GM18868 (cell line): ENCODE results near the gene MYO19.

ENCODE experiments used
- ATAC-seq: cut with Tn5 transposase; IDR thresholded peaks from one replicate; pipeline ENCODE4 v1.9.1; 2021; ENCODE audit warnings: mild to moderate bottlenecking, moderate library complexity; ENCODE audit not compliant: unreplicated experiment

MYO19 gene, protein sequence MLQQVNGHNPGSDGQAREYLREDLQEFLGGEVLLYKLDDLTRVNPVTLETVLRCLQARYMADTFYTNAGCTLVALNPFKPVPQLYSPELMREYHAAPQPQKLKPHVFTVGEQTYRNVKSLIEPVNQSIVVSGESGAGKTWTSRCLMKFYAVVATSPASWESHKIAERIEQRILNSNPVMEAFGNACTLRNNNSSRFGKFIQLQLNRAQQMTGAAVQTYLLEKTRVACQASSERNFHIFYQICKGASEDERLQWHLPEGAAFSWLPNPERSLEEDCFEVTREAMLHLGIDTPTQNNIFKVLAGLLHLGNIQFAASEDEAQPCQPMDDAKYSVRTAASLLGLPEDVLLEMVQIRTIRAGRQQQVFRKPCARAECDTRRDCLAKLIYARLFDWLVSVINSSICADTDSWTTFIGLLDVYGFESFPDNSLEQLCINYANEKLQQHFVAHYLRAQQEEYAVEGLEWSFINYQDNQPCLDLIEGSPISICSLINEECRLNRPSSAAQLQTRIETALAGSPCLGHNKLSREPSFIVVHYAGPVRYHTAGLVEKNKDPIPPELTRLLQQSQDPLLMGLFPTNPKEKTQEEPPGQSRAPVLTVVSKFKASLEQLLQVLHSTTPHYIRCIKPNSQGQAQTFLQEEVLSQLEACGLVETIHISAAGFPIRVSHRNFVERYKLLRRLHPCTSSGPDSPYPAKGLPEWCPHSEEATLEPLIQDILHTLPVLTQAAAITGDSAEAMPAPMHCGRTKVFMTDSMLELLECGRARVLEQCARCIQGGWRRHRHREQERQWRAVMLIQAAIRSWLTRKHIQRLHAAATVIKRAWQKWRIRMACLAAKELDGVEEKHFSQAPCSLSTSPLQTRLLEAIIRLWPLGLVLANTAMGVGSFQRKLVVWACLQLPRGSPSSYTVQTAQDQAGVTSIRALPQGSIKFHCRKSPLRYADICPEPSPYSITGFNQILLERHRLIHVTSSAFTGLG

DNA sequence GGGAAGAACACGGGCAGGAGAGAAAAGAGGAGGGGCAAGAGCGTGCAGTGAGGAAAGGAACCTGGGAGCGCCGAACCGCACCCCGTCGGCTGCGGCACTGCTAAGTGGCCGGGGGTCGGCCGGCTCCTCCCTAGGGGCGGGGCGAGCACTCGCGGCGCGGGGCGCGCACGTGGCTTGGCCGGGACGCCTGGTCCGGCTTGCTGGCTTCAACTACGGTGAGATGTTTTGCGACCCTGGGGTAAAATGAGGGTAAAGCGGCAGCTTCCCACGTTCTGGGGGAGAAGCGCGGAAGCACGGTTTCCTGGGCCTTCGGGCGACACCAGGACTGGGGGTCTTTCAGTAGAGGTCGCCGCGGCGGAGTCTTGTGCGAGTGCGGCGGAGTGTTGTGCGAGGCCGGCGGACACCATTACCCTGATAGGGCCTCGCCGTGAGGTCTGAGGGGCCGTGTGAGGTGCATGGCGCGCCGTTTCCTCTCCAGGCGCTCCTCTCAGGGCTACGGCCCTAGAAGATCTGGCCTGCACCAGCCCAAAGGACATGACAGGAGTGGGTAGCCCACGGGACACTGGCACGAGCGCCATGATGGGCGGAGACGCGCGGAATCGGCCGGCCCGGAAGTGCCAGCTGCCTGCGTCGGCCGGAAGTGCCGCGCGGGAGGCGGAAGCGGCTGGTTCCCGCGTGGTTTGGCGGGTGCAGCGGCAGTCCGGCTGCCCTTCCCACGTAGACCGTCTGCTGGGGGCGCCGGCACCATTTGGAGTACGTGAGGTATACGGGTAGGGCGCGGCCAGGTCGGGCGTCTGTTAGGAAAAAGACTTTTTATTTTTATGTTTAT is at the start of gene MYO19, which contains the start of gene PIGW:
TSS of gene MYO19 (minus strand) at position 29 of the 829 bp plus-strand sequence. CDS start 2,330 bp downstream, outside the sequence.
TSS of gene PIGW (plus strand) at position 148 of the 829 bp plus-strand sequence. CDS start 2,115 bp downstream, outside the sequence.
- ATAC-seq = peak; percentile 78

DNA sequence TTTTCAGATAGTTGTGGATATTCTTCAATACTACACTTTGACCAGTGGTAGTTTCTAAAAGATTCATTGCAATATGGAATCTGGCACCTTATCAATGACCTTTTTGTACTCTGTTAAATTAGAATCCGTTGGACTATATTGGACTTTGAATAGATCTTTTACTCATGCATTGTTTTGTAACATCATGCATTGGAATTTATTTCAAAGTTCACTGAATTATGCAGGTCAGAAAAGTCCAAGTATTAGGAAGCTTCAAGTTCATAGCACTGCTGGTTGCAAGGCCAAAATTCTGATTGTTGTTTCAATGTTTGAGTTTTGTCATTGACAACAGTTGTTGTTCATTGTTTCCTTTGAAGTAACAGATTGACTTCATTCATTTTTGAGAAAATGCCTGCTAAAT is 49.1 kb upstream of the MYO19 start:
- no peak for ATAC-seq

DNA sequence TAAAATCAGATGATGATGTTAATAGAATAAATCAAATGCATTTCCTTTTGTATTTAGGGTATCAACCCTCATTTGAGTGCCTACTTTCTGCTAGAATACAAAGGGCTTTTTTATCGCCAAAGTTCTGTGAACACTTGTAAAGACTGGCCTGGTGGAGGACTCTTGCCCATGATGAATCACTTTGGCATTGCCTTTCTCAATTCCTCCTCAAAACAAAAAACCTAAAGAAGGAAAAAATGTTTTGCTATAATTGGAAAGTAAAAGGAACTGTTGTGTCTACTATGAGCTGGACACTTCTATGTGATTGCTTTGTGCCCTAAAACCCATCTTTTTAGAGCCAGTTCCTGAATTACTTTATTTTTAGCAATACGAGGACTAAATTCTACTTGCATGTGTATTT is 44.0 kb upstream of the MYO19 start:
- ATAC-seq = no peak

DNA sequence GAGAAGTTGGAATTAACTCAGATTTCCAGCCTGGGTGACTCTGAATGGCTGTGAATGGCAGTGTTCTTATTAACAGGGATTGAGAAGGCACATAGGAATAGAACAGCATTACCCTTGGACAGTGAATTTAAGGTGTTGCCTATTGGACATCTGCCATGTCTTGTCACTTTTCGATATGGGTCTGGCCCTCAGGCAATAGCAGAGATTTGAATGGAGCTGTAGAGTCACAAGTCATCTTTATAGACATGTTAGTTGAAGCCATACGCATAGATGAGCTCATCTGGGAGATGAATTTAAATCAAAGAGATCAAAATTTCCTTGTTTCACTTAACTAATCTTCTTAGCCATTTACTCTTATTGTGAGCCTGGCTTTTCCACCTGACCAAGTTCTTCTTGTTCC is 42.1 kb upstream of the MYO19 start:
- no peak for ATAC-seq

DNA sequence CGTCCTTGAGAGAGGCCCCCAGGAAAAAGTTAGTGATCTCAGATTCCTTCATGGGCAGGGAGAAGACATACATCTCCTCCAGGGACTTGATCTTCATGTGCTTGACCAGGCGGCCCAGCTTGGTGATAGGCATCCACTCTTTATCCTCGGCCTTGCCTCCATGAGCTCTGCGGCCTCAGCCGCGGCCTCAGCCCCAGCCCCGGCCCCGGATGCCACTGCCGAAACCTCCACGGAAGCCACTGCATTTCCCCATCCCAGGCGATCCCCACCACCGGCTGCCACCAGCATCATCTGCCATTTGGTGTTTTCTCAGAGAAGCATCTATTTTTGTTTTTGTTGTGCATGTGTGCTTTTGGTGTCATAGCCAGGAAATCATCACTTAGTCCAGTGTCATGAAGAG is 40.4 kb upstream of the MYO19 start:
- no peak for ATAC-seq

DNA sequence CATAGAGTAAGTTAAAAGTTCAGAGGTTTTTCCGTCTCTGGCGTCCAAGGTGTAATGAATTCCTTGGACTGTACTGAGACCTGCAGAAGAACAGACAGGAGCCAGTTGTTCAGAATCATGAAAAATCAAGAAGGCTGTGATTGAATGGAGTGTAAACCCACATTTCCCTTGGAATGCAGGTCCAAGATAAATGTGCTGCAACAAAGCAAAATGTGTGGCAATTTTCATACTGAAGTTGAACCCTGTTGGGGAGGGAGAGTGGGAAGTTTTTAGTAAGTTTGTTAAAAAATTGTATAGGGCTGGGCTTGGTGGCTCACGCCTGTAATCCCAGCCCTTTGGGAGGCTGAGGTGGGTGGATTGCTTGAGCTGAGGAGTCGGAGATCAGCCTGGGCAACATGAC is 31.4 kb upstream of the MYO19 start:
- ATAC-seq = no peak

DNA sequence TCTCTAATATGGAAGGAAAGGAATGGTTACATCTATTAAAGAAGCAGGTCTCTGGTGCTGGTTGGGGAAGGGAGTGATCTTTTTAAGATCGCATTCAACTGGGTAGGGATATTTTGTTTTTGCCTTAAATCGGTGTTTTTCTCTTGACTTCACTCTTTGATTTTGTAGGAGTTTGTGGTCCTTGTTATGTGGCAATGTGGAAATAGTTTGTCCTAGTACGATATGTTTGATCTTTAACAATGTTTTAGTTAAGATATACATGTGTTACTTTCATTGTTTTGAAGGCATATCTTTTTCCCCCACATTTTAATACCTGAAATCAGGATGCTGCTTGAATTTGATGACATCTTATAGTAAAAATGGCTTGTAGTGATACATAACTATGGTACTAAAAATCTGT is 18.8 kb upstream of the MYO19 start:
- ATAC-seq = no peak

DNA sequence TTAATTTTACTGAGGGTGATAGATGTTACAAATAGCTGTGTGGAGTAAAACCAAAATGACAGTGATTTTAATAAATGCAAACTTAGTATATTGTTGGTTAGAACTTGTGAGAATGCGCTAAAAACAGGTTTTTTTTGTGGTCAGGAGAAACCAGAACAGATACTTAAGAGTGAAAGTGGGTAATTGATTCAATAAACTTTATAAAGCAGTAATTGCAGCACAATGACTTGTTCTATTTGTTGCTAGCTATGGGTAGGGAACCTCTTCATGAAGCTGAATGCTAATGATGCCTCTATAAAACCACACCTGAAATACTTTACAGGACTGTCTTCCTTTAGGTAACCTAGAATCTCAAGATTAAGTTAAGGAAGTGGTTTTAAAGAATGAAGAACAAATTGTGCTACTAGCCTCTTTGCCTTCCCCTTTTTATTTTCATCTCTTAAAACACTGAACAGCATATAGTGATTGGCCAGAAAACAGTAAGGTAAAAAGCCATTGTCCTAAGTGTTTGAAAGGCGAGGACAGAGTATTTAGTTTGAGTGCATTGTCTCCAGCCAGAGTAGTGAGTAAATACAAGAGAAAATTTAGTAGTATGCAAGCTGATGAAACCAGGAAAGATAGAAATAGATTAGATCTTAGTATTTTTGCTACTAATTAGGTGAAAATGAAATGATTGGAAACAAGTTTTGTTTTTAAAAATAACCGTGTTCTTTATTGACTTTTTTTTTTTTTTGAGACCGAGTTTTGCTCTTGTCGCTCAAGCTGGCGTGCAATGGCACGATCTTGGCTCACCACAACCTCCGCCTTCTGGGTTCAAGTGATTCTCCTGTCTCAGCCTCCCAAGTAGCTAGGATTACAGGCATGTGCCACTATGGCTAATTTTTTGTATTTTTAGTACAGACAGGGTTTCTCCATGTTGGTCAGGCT is 16.1 kb upstream of the MYO19 start:
- peak; percentile 45 for ATAC-seq

DNA sequence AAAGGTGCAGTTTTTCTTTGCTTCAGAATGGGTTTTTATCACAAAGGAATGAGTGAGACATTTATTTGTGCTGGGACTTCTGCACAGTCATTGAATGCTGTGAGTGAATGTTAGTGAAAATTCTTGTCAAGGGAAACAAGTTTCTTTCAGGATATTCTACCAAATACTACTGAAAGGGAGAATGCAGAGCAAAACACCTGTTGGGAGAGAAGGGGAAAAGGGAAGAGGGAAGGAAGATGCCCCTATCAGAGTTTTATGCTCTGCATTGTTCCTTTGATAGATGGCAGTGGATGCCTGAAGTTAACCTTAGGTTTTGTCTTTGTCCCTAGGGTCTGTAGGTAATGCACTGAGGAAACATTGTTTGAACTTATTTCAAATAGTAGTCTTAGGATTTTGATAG is 13.1 kb upstream of the MYO19 start:
- ATAC-seq = no peak

DNA sequence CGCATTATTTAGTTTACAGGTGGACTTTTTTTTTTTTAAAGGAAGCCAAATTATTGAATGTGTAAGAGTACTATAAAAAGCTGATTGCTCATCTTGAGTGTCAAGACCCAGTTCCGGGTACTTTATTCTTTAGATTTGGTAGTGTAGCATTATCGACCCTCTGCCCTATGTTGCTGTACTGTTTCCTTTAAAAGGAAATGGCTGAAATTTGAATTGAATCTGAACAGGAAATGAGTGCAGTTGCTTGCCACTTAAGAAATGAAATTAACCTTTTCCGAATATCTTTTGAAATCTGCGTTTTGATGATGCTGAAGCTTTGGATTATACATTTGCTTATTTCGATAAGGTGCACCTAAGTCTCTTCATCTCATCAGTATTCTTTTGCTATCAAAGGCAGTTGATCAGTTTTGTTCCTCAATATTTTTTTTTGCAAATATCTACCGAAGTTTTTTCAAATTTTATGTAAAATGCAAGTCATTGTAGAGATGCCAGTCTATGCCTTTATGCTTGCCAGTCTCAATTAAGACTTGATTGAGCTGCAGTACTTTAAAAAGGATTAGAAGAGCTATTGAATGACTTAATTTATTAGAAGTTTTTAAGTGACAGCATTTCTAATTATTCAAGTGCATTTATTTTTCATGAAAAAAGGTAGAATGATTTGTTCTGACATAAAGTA is 11.9 kb upstream of the MYO19 start:
- no peak for ATAC-seq

DNA sequence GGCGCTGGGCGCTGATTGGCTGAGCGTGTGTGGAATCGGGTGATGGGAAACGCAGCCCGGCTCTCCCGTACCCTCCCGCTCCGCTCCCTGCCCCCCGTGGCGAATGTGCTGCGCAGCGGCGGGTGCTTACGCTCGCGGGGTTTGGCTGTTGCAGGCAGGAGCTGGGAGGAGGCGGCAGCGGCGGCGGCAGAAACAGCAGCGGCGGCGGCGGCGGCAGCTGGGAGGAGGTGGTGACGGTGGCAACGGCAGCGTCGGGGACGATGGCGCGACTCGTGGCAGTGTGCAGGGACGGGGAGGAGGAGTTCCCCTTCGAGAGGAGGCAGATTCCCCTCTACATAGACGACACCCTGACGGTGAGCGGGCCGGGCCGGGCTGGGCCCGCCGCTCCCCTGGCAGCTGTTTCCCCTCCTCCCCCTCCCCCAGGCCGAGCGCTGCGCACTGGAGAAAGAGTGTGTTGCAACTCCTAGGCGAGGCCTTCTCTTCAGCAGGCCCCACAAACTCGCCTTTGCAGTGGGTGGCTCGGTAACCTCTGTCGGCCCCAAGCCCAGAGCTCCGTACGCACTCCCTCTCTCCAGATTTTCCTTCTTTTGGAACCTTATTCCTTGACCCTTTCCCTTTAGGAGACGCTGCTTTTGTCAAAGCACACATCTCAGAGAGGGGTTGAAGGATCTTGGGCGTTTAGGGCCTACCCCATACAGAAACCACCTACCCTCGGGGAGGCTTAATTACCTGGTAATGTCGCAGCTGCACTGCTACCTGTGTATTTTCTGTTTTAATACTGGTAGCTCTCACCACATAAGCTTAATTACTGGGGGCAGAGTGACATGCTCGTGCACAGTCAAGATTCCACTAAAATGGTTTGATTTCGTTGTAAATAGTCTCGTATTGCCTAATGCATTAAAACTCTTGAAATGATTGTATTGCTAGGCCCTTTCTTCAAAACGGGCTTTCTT is 11.1 kb upstream of the MYO19 start:
- ATAC-seq = peak; percentile 66

DNA sequence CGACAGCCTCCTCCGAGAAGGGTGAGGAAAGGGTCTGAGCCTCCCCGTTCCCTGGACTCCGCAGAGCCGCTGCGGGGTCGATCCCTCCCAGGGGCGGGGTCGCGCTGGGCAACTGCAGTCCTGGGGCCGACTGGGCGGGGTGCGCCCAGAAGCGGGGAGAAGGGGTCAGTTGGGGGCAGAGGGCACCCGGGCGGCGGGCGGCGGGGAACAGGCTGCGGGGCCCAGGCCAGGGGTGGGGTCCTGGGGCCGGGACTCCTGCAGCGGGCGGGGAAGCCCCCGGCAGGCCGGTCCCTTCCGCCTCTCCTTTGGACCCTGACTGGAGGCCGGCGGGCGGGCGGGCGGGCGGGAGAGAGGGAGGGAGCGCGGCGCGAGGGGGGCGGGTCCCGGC is 10.4 kb upstream of the MYO19 start:
- peak; percentile 35 for ATAC-seq

DNA sequence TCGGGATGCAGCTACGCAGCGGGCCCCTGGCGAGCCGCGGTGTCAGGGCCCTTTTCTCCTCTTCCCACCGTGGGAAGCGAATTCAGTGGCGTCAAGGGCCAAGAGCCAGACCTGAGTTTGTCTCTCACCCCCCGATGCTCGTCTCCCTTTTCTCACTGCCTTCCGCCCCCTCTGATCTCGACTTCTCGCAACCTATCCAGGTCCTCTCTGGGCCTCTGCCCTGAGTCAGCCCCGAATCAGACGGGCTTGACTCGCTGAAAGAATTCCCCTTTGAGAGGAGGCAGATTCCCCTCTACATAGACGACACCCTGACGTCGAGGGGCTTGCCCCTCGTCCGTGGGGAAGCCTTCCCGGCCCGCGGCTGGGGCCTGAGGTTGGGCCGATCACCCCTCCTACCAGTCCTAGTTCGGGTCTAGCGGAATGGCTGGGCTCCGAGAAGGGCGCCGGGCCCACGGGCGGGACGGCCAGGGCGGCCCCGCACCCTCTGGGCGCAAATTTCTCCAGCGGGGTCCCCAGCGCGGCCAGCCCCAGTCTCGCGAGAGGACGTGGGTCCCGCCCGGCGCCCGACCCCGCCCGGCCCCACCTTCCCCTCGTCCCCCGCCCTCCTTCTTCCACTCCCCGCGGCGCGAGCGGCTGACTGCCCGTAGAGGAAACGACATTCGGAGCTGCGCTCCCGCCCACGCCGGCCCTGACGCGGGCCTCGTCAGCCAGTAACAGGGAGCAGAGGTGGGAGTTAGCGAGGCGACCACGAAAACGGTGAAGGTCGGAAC is 9.8 kb upstream of the MYO19 start, which contains the start of gene GGNBP2:
TSS of gene GGNBP2 (plus strand) at position 613 of the 770 bp plus-strand sequence. CDS start 806 bp downstream, outside the sequence.
- peak; percentile 54 for ATAC-seq

DNA sequence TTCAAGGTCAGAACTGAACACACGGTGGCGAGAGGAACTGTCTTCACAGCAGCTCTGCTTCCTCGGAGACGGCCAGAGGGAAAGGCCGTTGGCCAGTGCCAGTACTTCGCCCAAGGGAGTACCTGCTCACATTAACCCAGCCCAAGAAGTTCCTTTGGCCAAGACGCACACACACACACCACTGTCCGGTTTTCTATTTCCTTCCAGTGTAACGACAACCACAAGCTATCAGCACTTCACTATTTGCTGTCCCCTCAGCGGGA is 9.3 kb upstream of the MYO19 start:
- ATAC-seq = no peak

DNA sequence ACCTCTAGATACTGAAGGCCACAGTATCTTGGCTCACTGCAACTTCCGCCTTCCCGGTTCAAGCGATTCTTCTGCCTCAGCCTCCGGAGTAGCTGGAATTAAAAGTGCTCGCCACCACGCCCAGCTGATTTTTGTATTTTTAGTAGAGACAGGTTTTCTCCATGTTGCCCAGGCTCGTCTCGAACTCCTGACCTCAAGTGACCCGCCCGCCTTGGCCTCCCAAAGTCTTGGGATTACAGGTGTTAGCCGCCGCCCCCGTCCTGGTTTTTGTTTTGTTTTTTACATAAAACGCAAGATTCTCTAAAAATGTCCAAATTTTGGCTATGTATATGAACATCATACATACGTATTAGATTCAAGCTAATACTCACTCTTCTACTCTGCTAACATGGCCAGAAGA is 8.1 kb upstream of the MYO19 start:
- ATAC-seq = no peak

DNA sequence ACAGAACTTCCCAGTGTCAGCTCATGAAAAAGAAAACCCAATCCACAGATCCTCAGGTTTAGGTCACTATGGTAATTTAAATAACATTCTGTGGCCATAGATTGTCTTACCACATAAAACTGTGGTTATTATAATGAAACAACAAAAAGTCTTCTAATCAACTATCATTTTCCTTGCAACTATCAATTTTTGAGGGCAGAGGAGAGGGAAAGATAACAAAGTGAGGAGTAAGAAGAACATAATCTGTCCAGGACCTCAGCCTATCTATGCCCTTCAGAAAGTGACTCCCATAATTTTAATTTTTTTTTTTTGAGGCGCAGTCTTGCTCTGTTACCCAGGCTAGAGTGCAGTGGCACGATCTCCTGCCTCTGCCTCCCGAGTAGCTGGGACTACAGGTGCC is 6.0 kb upstream of the MYO19 start:
- no peak for ATAC-seq

DNA sequence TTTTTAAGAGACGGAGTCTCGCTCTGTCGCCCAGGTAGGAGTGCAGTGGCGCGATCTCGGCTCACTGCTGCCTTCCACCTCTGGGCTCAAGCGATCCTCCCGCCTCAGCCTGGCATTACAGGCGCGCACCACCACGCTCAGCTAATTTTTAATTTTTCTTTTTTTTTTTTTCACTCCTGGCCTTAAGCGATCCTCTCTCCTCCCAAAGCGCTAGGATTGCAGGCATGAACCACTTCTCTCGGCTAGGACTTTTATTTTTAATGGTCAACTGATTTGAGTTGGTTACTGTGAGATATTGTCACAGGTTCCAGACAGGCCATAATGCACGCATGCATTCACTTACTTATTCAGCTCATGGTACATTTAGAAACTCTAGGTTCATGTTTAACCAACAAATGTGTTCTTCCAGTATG is 1.0 kb upstream of the MYO19 start:
- ATAC-seq = peak; percentile 15
